WERI-Rb-1 (cell line): ENCODE results near the gene PCLO.

Experiments
- DNase-seq: peaks from one replicate; pipeline ENCODE4 v3.0.0-alpha.2; 2020
- H3K27ac ChIP-seq: fragments of 250-450 bp; sonication (Bioruptor Pico); 2 replicates; pipeline ENCODE4 v1.5.1; 2020; ENCODE audit warnings: mild to moderate bottlenecking, moderate library complexity
- H3K27me3 ChIP-seq: fragments of 250-450 bp; sonication (Bioruptor Pico); 2 replicates; pipeline ENCODE4 v1.5.1; 2021; ENCODE audit warnings: mild to moderate bottlenecking, low read depth, moderate library complexity; ENCODE audit not compliant: insufficient read depth, severe bottlenecking
- H3K36me3 ChIP-seq: fragments of 250-450 bp; sonication (Bioruptor Pico); 2 replicates; pipeline ENCODE4 v1.5.1; 2020; ENCODE audit warnings: mild to moderate bottlenecking, moderate library complexity
- H3K4me3 ChIP-seq: 2 replicates; pipeline ENCODE4 v1.5.1; 2011; ENCODE audit warnings: low read depth, mild to moderate bottlenecking, control low read depth, low read length
- H3K9me3 ChIP-seq: fragments of 250-450 bp; sonication (Bioruptor Pico); 2 replicates; pipeline ENCODE4 v1.5.1; 2021; ENCODE audit warnings: mild to moderate bottlenecking, moderate library complexity; ENCODE audit not compliant: severe bottlenecking
- CTCF ChIP-seq: IDR thresholded peaks from 2 replicates; pipeline ENCODE4 v1.5.1; 2011; ENCODE audit warnings: low read depth, mild to moderate bottlenecking, control low read depth, inconsistent platforms, low read length

The PCLO gene

GRCh38 chr7:82953324-82954027 lies 209.2 kb downstream of the PCLO start:
- TF ChIP-seq CTCF: no peak
- H3K4me3 ChIP-seq: no peak overlapping the region
- DNase-seq: no peak
- H3K27ac ChIP-seq: no peak overlapping the region
- no peaks in the 10 kb centered on the region for H3K27me3 ChIP-seq
- H3K36me3 ChIP-seq: no peaks in the 10 kb centered on the region
- no peaks in the 10 kb centered on the region for H3K9me3 ChIP-seq

- no peaks in the 10 kb centered on the region for H3K36me3 ChIP-seq
- no peak overlapping the region for H3K27ac ChIP-seq
- no peaks in the 10 kb centered on the region for H3K27me3 ChIP-seq
- no peak for TF ChIP-seq CTCF
- H3K9me3 ChIP-seq: no peaks in the 10 kb centered on the region
- no peak overlapping the region for H3K4me3 ChIP-seq
- DNase-seq: no peak
Measured at GRCh38 chr7:82950436-82950835, 212.2 kb downstream of the PCLO start.

- Histone ChIP-seq H3K4me3 (no peak overlapping the region), H3K27me3 (no peaks in the 10 kb centered on the region), H3K27ac (no peak overlapping the region), H3K36me3 (no peaks in the 10 kb centered on the region), H3K9me3 (no peaks in the 10 kb centered on the region)
- TF ChIP-seq CTCF: no peak
- no peak for DNase-seq
Measured at GRCh38 chr7:82945480-82945879, 217.2 kb downstream of the PCLO start.

- DNase-seq: no peak
- Histone ChIP-seq H3K4me3 (no peak overlapping the region), H3K27me3 (no peaks in the 10 kb centered on the region), H3K36me3 (no peaks in the 10 kb centered on the region), H3K27ac (no peak overlapping the region), H3K9me3 (no peaks in the 10 kb centered on the region)
- no peak for TF ChIP-seq CTCF
Measured at GRCh38 chr7:82945056-82945455, 217.6 kb downstream of the PCLO start.

GRCh38 chr7:82932516-82932915 lies 230.2 kb downstream of the PCLO start:
- Histone ChIP-seq H3K4me3 (no peak overlapping the region), H3K27me3 (no peaks in the 10 kb centered on the region), H3K9me3 (no peaks in the 10 kb centered on the region), H3K27ac (no peak overlapping the region), H3K36me3 (no peaks in the 10 kb centered on the region)
- no peak for TF ChIP-seq CTCF
- no peak for DNase-seq

- Histone ChIP-seq H3K9me3 (no peaks in the 10 kb centered on the region), H3K4me3 (no peak overlapping the region), H3K36me3 (no peaks in the 10 kb centered on the region), H3K27me3 (no peaks in the 10 kb centered on the region), H3K27ac (no peak overlapping the region)
- DNase-seq: no peak
- TF ChIP-seq CTCF: no peak
Measured at GRCh38 chr7:82926477-82926876, 236.2 kb downstream of the PCLO start.
